Measurements from ENCODE around the gene MTHFS.

Gene MTHFS

DNA sequence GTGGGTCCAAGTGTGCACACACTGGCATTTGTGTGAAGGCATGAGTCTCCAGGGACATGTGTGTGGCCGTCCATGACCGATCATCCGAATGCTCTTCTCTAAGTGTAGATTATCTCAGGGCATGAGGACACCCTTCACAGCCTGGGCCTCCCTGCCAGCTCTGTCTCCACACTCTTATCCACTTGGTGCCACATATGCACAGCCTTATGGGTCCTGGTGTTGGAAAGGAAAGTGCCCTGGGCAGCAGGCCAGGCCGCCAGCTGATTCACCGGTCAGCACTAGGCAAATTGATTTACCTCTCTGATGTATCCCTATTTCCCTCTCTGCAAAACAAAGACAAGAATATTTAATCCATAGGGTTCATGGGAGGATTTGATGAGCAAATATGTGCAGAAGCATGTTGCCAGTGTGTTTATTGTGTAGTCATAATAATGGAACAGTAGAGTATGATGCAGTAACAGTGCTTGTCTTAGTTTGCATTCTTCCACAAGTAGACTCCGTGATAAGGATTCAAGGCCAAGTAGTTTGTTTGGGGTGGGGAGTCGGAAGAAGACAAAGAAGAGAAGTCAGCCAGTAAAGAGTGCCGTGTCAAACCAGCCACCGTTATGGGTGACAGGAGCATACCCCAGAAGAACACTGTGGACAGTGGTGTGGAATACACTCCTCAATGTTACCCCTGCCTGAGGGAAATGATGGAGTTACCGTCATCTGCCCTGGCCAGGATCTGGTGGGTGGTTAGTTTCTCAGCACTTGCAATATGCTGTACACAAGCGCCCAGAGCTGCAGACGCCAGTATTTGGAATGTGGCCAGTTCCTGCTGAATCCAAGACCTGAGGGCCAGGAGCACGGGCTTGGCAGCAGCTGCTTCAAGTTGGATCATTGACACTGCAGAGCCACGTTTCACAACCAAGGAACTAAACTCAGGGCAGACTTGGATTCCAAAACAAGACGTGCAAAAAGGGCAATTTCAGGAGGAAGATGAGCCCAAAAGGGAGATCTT is 85.1 kb downstream of the MTHFS start:
- no peak for DNase-seq

DNA sequence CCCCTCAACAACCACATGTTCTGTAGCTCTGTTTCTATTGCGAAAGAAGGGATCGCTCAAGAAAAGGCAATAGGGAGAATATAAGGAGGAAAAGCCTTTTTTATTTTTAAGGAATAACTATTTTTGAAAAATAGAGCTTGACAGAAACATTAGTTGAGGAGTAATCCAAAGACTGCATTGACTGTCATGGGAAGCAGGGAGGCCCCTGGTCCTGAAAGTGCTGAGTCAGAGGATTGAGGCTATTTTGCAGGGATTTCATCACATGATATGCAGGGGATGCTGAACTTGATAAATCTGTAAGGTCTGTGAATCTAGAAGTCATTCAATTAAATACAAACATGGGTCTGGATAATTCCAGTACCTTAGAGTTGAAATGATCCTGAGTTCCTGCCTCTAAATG is 92.0 kb downstream of the MTHFS start:
- no peak for DNase-seq

DNA sequence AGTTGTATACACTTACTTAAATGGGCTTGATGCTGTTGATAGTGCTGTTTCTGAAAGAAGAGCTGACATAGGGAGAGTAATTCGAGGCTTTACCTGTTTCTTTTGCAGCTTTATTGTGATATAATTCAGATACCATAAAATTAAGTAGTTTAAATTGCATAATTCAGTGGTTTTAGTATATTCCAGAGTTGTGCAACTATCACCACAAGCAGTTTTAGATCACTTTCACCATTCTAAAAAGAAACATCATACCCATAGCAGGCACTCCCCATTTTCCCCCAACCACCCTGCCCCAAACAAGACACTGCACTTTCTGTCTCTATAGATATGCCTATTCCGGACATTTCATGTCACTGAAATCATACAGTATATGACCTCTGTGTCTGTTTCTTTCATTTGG is 98.5 kb downstream of the MTHFS start:
- no peak for DNase-seq

All from activated CD4-positive, alpha-beta T cell treated with anti-CD3 and anti-CD28 coated beads, Interleukin-2, amount 50 U/mL, for 1 hour (primary cell).